ENCODE measurements around the gene ZNF827. TPM values are rescaled to one million over a fixed set of nuclear protein-coding genes. Genes with fewer than 3 reads are reported as not detected.
A peak's percentile ranks its signal among the peaks of the same experiment; 100 is the strongest.

The ZNF827 gene
- total and polyA plus RNA-seq, 2 experiments from 2014 or later = 20.3 to 33.1 TPM

DNA sequence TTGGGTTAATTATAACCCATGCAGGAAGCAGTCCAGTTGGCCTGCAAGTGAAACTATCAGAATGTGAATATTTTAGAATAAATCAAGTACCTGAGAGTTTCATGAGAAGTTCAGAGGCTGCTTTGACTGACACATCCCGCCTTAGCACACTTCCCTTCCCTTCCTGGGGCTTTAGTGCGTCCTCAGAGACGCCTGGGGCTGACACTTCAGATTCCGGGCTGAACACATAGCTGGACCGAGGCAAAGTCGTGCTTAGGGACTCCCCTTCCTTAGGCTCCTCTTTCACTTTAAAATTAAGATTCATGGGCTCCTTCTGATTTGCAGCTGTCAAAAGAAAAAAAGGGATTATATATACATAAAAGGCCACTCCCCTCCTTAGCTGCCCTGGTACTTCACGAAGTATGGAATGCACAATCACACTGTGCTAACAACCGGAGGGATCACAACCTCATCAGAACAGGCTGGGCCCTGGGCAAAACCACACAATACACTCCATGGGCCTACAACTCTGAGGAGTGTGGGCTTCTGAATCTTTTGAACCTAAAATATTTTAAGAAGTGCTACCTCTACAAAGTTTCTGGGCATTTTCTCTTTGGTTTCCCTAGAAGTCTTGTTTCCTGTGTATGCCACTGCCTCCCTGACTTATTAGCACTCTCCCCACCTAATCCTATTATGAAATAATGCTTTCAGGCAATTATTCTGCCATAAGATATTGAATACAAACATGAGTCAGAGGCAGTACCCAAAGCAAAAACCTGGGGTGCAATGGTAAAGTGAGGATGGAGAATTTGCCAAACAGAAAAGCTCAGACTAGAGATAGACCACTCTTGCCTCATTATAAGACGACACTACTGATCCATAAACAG is 68.2 kb downstream of the ZNF827 start:
- Mint-ChIP-seq H3K27ac (no peak overlapping the region), H3K4me1 (peaks cover 26% of the 10 kb centered on the region)

More for the DNA sequence above, 68.2 kb downstream of the ZNF827 start:
- H3K9me2 ChIP-seq (ENCODE audit: insufficient read depth) = peaks cover 5% of the 10 kb centered on the region; the same call in 1 of the 2 replicates
- peaks cover 33% of the 10 kb centered on the region for H3K36me3 Mint-ChIP-seq (ENCODE audit: low read depth)
- peak; percentile 47; the same call in 2 of the 3 replicates for ATAC-seq
- 0 out of 2 replicates have a peak overlapping the region, but pooled peaks have one; percentile 2 for H3K27ac ChIP-seq (ENCODE audit: low read depth)
- no peaks in the 10 kb centered on the region for H3K27me3 Mint-ChIP-seq (ENCODE audit: insufficient read depth, low read depth, poor library complexity)
- peaks cover 38% of the 10 kb centered on the region for H3K79me2 ChIP-seq (replicated peaks; ENCODE audit: insufficient read depth)
- no peak for DNase-seq (ENCODE audit: low spot score)
- no peaks in the 10 kb centered on the region for H3K9me3 Mint-ChIP-seq
- H3K27me3 ChIP-seq (ENCODE audit: insufficient read depth) = no peaks in the 10 kb centered on the region
- H3F3A ChIP-seq (replicated peaks; ENCODE audit: low read depth) = no peaks in the 10 kb centered on the region
- H3K4me3 ChIP-seq = no peak overlapping the region
- H3K36me3 ChIP-seq (ENCODE audit: insufficient read depth) = no peaks in the 10 kb centered on the region; the same call in 1 of the 2 replicates
- no peak overlapping the region for H3K4me2 ChIP-seq
- TF ChIP-seq EZH2phosphoT487 (IDR thresholded peaks at IDR 0.05; ENCODE audit: unreplicated experiment) (no peak), ZNF114 (CRISPR knock-in tag; IDR thresholded peaks at IDR 0.05) (no peak), CREB1 (CRISPR knock-in tag; IDR thresholded peaks at IDR 0.05; ENCODE audit: low read depth) (no peak), POLR2AphosphoS5 (IDR thresholded peaks at IDR 0.05; ENCODE audit: low read depth) (no peak), CTCF (conservative IDR thresholded peaks at IDR 0.05; ENCODE audit: low read depth in 2 of 2) (no peak), STAT1 (IDR thresholded peaks at IDR 0.05; ENCODE audit: unreplicated experiment) (no peak), JUNB (IDR thresholded peaks at IDR 0.05; ENCODE audit: unreplicated experiment) (no peak), EZH2 (IDR thresholded peaks at IDR 0.05; ENCODE audit: low read depth, unreplicated experiment) (no peak), ETS1 (IDR thresholded peaks at IDR 0.05) (no peak), ZNF331 (CRISPR knock-in tag; IDR thresholded peaks at IDR 0.05; ENCODE audit: low read depth) (no peak)
- TF ChIP-seq, protein P1, sequence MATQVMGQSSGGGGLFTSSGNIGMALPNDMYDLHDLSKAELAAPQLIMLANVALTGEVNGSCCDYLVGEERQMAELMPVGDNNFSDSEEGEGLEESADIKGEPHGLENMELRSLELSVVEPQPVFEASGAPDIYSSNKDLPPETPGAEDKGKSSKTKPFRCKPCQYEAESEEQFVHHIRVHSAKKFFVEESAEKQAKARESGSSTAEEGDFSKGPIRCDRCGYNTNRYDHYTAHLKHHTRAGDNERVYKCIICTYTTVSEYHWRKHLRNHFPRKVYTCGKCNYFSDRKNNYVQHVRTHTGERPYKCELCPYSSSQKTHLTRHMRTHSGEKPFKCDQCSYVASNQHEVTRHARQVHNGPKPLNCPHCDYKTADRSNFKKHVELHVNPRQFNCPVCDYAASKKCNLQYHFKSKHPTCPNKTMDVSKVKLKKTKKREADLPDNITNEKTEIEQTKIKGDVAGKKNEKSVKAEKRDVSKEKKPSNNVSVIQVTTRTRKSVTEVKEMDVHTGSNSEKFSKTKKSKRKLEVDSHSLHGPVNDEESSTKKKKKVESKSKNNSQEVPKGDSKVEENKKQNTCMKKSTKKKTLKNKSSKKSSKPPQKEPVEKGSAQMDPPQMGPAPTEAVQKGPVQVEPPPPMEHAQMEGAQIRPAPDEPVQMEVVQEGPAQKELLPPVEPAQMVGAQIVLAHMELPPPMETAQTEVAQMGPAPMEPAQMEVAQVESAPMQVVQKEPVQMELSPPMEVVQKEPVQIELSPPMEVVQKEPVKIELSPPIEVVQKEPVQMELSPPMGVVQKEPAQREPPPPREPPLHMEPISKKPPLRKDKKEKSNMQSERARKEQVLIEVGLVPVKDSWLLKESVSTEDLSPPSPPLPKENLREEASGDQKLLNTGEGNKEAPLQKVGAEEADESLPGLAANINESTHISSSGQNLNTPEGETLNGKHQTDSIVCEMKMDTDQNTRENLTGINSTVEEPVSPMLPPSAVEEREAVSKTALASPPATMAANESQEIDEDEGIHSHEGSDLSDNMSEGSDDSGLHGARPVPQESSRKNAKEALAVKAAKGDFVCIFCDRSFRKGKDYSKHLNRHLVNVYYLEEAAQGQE (IDR thresholded peaks at IDR 0.05; ENCODE audit: unreplicated experiment) = no peak
- peaks cover 5% of the 10 kb centered on the region for H3K4me1 ChIP-seq (ENCODE audit: insufficient read depth)
- H4K20me1 ChIP-seq (replicated peaks; ENCODE audit: insufficient read depth) = no peaks in the 10 kb centered on the region
- no peak overlapping the region for H2AFZ ChIP-seq
- no peak overlapping the region for H3K4me3 Mint-ChIP-seq

All from GM23338 (cell line).